IPS-18c (cell line): ENCODE measurements around the gene TTLL10.

Experiments used
- H3K4me3 ChIP-seq: 2 replicates; pipeline ENCODE4 v1.7.0; 2013; ENCODE audit warnings: low read depth, mild to moderate bottlenecking, low read length, moderate library complexity; ENCODE audit not compliant: insufficient read depth
- H3K9me3 ChIP-seq: one replicate; pipeline ENCODE4 v1.6.1; 2013; ENCODE audit warnings: mild to moderate bottlenecking, low read length, moderate library complexity; ENCODE audit not compliant: control insufficient read depth, insufficient read depth

The TTLL10 gene

GRCh38 chr1:1232208-1232795 lies 58.6 kb downstream of the TTLL10 start, which contains the start of gene B3GALT6:
B3GALT6 (plus strand) TSS chr1:1232237; CDS start chr1:1232279, 42 bp downstream.
- Histone ChIP-seq H3K4me3 (peak within 1 kb of the TSS; percentile 98), H3K9me3 (peaks cover 6% of the 10 kb centered on the region)

GRCh38 chr1:1232796-1233566 lies 59.3 kb downstream of the TTLL10 start:
- peaks cover 6% of the 10 kb centered on the region for H3K9me3 ChIP-seq
- H3K4me3 ChIP-seq, result 0 out of 2 replicates have a peak overlapping the region, but pooled peaks have one; percentile 9

- H3K9me3 ChIP-seq, result peaks cover 6% of the 10 kb centered on the region
- no peak overlapping the region for H3K4me3 ChIP-seq
These were observed 59.9 kb downstream of the TTLL10 start for GRCh38 chr1:1233567-1233892.

GRCh38 chr1:1234180-1234808 lies 60.6 kb downstream of the TTLL10 start:
- H3K4me3 ChIP-seq, result no peak overlapping the region
- H3K9me3 ChIP-seq, result peaks cover 6% of the 10 kb centered on the region

- Histone ChIP-seq H3K9me3 (peaks cover 6% of the 10 kb centered on the region), H3K4me3 (no peak overlapping the region)
These were observed 61.5 kb downstream of the TTLL10 start for GRCh38 chr1:1235016-1235744.

GRCh38 chr1:1236176-1236763 lies 62.6 kb downstream of the TTLL10 start:
- H3K9me3 ChIP-seq, result peaks cover 6% of the 10 kb centered on the region
- no peak overlapping the region for H3K4me3 ChIP-seq

GRCh38 chr1:1236945-1237873 lies 63.5 kb downstream of the TTLL10 start:
- Histone ChIP-seq H3K4me3 (no peak overlapping the region), H3K9me3 (peaks cover 6% of the 10 kb centered on the region)

- no peak overlapping the region for H3K4me3 ChIP-seq
- H3K9me3 ChIP-seq, result no peaks in the 10 kb centered on the region
These were observed 64.4 kb downstream of the TTLL10 start for GRCh38 chr1:1237874-1238701.

- Histone ChIP-seq H3K4me3 (no peak overlapping the region), H3K9me3 (no peaks in the 10 kb centered on the region)
These were observed 65.1 kb downstream of the TTLL10 start for GRCh38 chr1:1238702-1239178.

- Histone ChIP-seq H3K9me3 (no peaks in the 10 kb centered on the region), H3K4me3 (no peak overlapping the region)
These were observed 65.5 kb downstream of the TTLL10 start for GRCh38 chr1:1239227-1239613.

- Histone ChIP-seq H3K4me3 (no peak overlapping the region), H3K9me3 (no peaks in the 10 kb centered on the region)
These were observed 66.1 kb downstream of the TTLL10 start for GRCh38 chr1:1239614-1240347.

GRCh38 chr1:1240348-1240732 lies 66.7 kb downstream of the TTLL10 start:
- no peaks in the 10 kb centered on the region for H3K9me3 ChIP-seq
- no peak overlapping the region for H3K4me3 ChIP-seq

GRCh38 chr1:1240822-1241587 lies 67.3 kb downstream of the TTLL10 start:
- Histone ChIP-seq H3K4me3 (no peak overlapping the region), H3K9me3 (no peaks in the 10 kb centered on the region)

- Histone ChIP-seq H3K4me3 (no peak overlapping the region), H3K9me3 (no peaks in the 10 kb centered on the region)
These were observed 68.0 kb downstream of the TTLL10 start for GRCh38 chr1:1241588-1242219.
